IMR-90 (cell line): ENCODE data around the gene RCAN2. TPM values are rescaled to one million over a fixed set of nuclear protein-coding genes. Genes with fewer than 3 reads are reported as not detected.

Source experiments
- ATAC-seq: fragments of 200-7000 bp; cut with Tn5 transposase; 2 replicates; pipeline ENCODE4 v1.9.1; 2020; ENCODE audit warnings: low read depth, mild to moderate bottlenecking, moderate library complexity
- BruUV-seq: library from RNA; stranded (reverse); fragments of 400-500 nt; replicated peaks from 2 replicates; lab custom pipeline; 2021; lab: Mats Ljungman, UMichigan
- CTCF ChIA-PET: fragments of 300-600 bp; formaldehyde crosslinking; extraction: SDS; loops from one replicate; lab custom pipeline; 2021; ENCODE audit warnings: antibody characterized with exemption; lab: Yijun Ruan, JAX
- POLR2A ChIA-PET: fragments of 300-600 bp; sonication (Branson Sonifier 250); formaldehyde crosslinking; loops from one replicate; lab custom pipeline; 2022; ENCODE audit warnings: antibody characterized with exemption; ENCODE audit not compliant: unreplicated experiment; lab: Charles Lee
- DNase-seq: peaks from one replicate; pipeline ENCODE4 v3.0.0; 2013
- H2AFZ ChIP-seq: replicated peaks from 2 replicates; pipeline ENCODE3; 2013; ENCODE audit warnings: low read length, mild to moderate bottlenecking; ENCODE audit not compliant: poor library complexity
- H2AK5ac ChIP-seq: 2 replicates; pipeline ENCODE4 v1.6.1; 2013; ENCODE audit warnings: low read depth, low read length, inconsistent platforms
- H2AK9ac ChIP-seq: replicated peaks from 2 replicates; pipeline ENCODE3; 2013; ENCODE audit warnings: mild to moderate bottlenecking, low read depth, low read length, moderate library complexity; ENCODE audit not compliant: poor library complexity
- H2BK120ac ChIP-seq: 2 replicates; pipeline ENCODE4 v1.6.1; 2013; ENCODE audit warnings: low read depth, low read length, inconsistent platforms
- H2BK15ac ChIP-seq: 3 replicates; pipeline ENCODE4 v1.6.1; 2013; ENCODE audit warnings: low read depth, low read length, inconsistent platforms
- H2BK20ac ChIP-seq: 2 replicates; pipeline ENCODE4 v1.6.1; 2013; ENCODE audit warnings: low read depth, mild to moderate bottlenecking, inconsistent platforms, low read length, moderate library complexity
- H2BK5ac ChIP-seq: 2 replicates; pipeline ENCODE4 v1.6.1; 2013; ENCODE audit warnings: mild to moderate bottlenecking, low read depth, low read length, inconsistent platforms; ENCODE audit not compliant: poor library complexity, severe bottlenecking
- H3K14ac ChIP-seq: replicated peaks from 2 replicates; pipeline ENCODE4 v1.6.1; 2013; ENCODE audit warnings: low read depth, low read length, inconsistent platforms
- H3K18ac ChIP-seq: 2 replicates; pipeline ENCODE4 v1.6.1; 2013; ENCODE audit warnings: low read depth, low read length, control low read depth
- H3K23ac ChIP-seq: 2 replicates; pipeline ENCODE4 v1.6.1; 2013; ENCODE audit warnings: low read depth, low read length, inconsistent platforms
- H3K27ac ChIP-seq: 2 replicates; pipeline ENCODE4 v1.5.1; 2013; ENCODE audit warnings: mild to moderate bottlenecking, control low read depth, low read length; ENCODE audit not compliant: insufficient read depth
- H3K27me3 ChIP-seq: 2 replicates; pipeline ENCODE4 v1.6.1; 2013; ENCODE audit warnings: low read length; ENCODE audit not compliant: control insufficient read depth, insufficient read depth
- H3K36me3 ChIP-seq: 2 replicates; pipeline ENCODE4 v1.6.1; 2013; ENCODE audit warnings: low read length, mixed read lengths; ENCODE audit not compliant: control insufficient read depth, insufficient read depth
- H3K4ac ChIP-seq: 2 replicates; pipeline ENCODE4 v1.6.1; 2013; ENCODE audit warnings: low read depth, low read length, inconsistent platforms
- H3K4me1 ChIP-seq: 2 replicates; pipeline ENCODE4 v1.6.1; 2013; ENCODE audit warnings: low read length, mixed read lengths; ENCODE audit not compliant: control insufficient read depth, insufficient read depth
- H3K4me2 ChIP-seq: 2 replicates; pipeline ENCODE4 v1.6.1; 2013; ENCODE audit warnings: low read depth, mild to moderate bottlenecking, control low read depth, low read length, moderate library complexity
- H3K4me3 ChIP-seq: 2 replicates; pipeline ENCODE4 v1.5.1; 2013; ENCODE audit warnings: low read depth, mild to moderate bottlenecking, control low read depth, low read length, moderate library complexity; ENCODE audit not compliant: insufficient read depth
- H3K56ac ChIP-seq: 2 replicates; pipeline ENCODE4 v1.6.1; 2013; ENCODE audit warnings: low read length, inconsistent platforms; ENCODE audit not compliant: insufficient read depth; ENCODE audit errors: extremely low read depth
- H3K79me1 ChIP-seq, 2 experiments: 2 replicates each; pipeline ENCODE4 v1.6.1; 2013; ENCODE audit warnings: low read length in 2 of 2, inconsistent platforms in 1 of 2, low read depth in 1 of 2
- H3K9ac ChIP-seq: 2 replicates; pipeline ENCODE4 v1.6.1; 2013; ENCODE audit warnings: low read depth, low read length, control low read depth
- H3K9me1 ChIP-seq: 2 replicates; pipeline ENCODE4 v1.6.1; 2013; ENCODE audit warnings: low read length, inconsistent platforms; ENCODE audit not compliant: insufficient read depth
- H3K9me3 ChIP-seq: 2 replicates; pipeline ENCODE4 v1.6.1; 2013; ENCODE audit warnings: low read length; ENCODE audit not compliant: control insufficient read depth, insufficient read depth
- H4K20me1 ChIP-seq: 2 replicates; pipeline ENCODE4 v1.6.1; 2013; ENCODE audit warnings: low read length, inconsistent platforms; ENCODE audit not compliant: insufficient read depth
- H4K5ac ChIP-seq: 2 replicates; pipeline ENCODE4 v1.6.1; 2013; ENCODE audit warnings: mild to moderate bottlenecking, low read depth, low read length, control low read depth
- H4K8ac ChIP-seq, 2 experiments: 2 replicates each; pipeline ENCODE4 v1.6.1; 2013; ENCODE audit warnings: low read depth in 2 of 2, low read length in 2 of 2, control low read depth in 1 of 2, inconsistent platforms in 1 of 2
- H4K91ac ChIP-seq: 2 replicates; pipeline ENCODE4 v1.6.1; 2013; ENCODE audit warnings: low read depth, low read length, inconsistent platforms; ENCODE audit not compliant: insufficient read depth
- CTCF ChIP-seq: conservative IDR thresholded peaks from 2 replicates; pipeline ENCODE4 v1.5.1; 2012; ENCODE audit warnings: mild to moderate bottlenecking, low read depth, low read length, improper control_type of control experiment
- ELK1 ChIP-seq: fragments of 150-350 bp; IDR thresholded peaks from 2 replicates; pipeline ENCODE4 v1.6.1; 2016; ENCODE audit warnings: low read depth, mild to moderate bottlenecking, low read length, moderate library complexity, borderline replicate concordance
- NFE2L2 ChIP-seq: fragments of 150-350 bp; IDR thresholded peaks from 2 replicates; pipeline ENCODE4 v1.6.1; 2016; ENCODE audit warnings: low read depth, mild to moderate bottlenecking, low read length
- POLR2A ChIP-seq: IDR thresholded peaks from 2 replicates; pipeline ENCODE4 v1.6.1; 2012; ENCODE audit warnings: mild to moderate bottlenecking, low read depth, low read length
- RCOR1 ChIP-seq: IDR thresholded peaks from 2 replicates; pipeline ENCODE4 v1.6.1; 2012; ENCODE audit warnings: mild to moderate bottlenecking, low read length, improper control_type of control experiment; ENCODE audit not compliant: insufficient replicate concordance
- SMC3 ChIP-seq: fragments of 150-350 bp; IDR thresholded peaks from 2 replicates; pipeline ENCODE4 v1.6.1; 2016; ENCODE audit warnings: low read depth, mild to moderate bottlenecking, antibody characterized with exemption, low read length, moderate library complexity
- WGBS, 2 experiments: methylation state at CpG; one replicate each; pipeline versions ENCODE4 v1.1.5 to v1.1.7; 2013; ENCODE audit warnings: missing lambda C conversion rate in 2 of 2; ENCODE audit not compliant: insufficient read length in 1 of 2; ENCODE audit errors: extremely low coverage in 2 of 2; 5-methylcytosine and 5-hydroxymethylcytosine counted together
- dilution Hi-C: fragments of 300-500 bp; cut with HindIII; formaldehyde crosslinking; loops from one replicate; pipeline ENCODE4 v1.14.3; 2018; ENCODE audit warnings: low sequenced_read_pairs; ENCODE audit not compliant: unreplicated experiment
- in situ Hi-C: fragments of 300-500 bp; cut with MboI; formaldehyde crosslinking; loops from 3 replicates; pipeline ENCODE4 v1.14.3; 2019; ENCODE audit warnings: low sequenced_read_pairs, inconsistent platforms, mixed read lengths
- intact Hi-C: fragments of 100-400 bp; cut with micrococcal nuclease; formaldehyde crosslinking; loops from 2 replicates; pipeline ENCODE4 v1.10.0; 2022
- polyA plus RNA-seq, 3 experiments: library from polyadenylated mRNA; depleted of rRNA; stranded (reverse); fragments of >200 nt; gene quantifications; 2 replicates each; pipeline ENCODE4 v1.2.3, GENCODE V29; 2012; ENCODE audit warnings: low replicate concordance in 1 of 3
- total RNA-seq: library from RNA; depleted of rRNA; stranded (reverse); fragments of >200 nt; gene quantifications from 2 replicates; pipeline ENCODE4 v1.2.3, GENCODE V29; 2012

The RCAN2 gene
- total and polyA plus RNA-seq, 2 of the 4 experiments (the other 2 are of a cell fraction): 1.3 to 1.8 TPM

- Histone ChIP-seq H4K20me1 (no peaks in the 10 kb centered on the region), H2BK120ac (no peak overlapping the region), H3K56ac (no peak overlapping the region), H3K27ac (no peak overlapping the region), H4K5ac (no peak overlapping the region), H3K36me3 (no peaks in the 10 kb centered on the region), H4K91ac (no peak overlapping the region), H2AK9ac (no peak overlapping the region), H3K9ac (no peak overlapping the region), H3K9me1 (no peaks in the 10 kb centered on the region), H3K79me1 (no peaks in the 10 kb centered on the region), H4K8ac (no peak overlapping the region), H2AFZ (no peak overlapping the region), H3K4me1 (no peaks in the 10 kb centered on the region), H3K4me2 (no peak overlapping the region), H3K27me3 (no peaks in the 10 kb centered on the region), H3K4ac (no peak overlapping the region), H2BK20ac (no peak overlapping the region), H2BK15ac (no peak overlapping the region), H3K4me3 (no peak overlapping the region), H3K18ac (no peak overlapping the region), H2BK5ac (no peak overlapping the region), H3K23ac (no peak overlapping the region), H3K9me3 (no peaks in the 10 kb centered on the region), H3K14ac (no peak overlapping the region), H2AK5ac (no peak overlapping the region)
- POLR2A ChIA-PET: no interaction called here
- no CpG with 5 or more reads among the region's 2 CpGs for WGBS, 2 experiments
- in situ Hi-C loops (no loop called here), intact Hi-C loops (no loop called here), dilution Hi-C loops (no loop called here)
- BruUV-seq: no TSS peak
- TF ChIP-seq RCOR1 (no peak), NFE2L2 (no peak), ELK1 (no peak), SMC3 (no peak), CTCF (no peak), POLR2A (no peak)
- ATAC-seq (no peak), DNase-seq (no peak)
- CTCF ChIA-PET: no interaction called here
Measured at GRCh38 chr6:46289898-46290297, 201.4 kb downstream of the RCAN2 start.
